ENCODE measurements around the gene HOXC11.

Gene HOXC11

DNA sequence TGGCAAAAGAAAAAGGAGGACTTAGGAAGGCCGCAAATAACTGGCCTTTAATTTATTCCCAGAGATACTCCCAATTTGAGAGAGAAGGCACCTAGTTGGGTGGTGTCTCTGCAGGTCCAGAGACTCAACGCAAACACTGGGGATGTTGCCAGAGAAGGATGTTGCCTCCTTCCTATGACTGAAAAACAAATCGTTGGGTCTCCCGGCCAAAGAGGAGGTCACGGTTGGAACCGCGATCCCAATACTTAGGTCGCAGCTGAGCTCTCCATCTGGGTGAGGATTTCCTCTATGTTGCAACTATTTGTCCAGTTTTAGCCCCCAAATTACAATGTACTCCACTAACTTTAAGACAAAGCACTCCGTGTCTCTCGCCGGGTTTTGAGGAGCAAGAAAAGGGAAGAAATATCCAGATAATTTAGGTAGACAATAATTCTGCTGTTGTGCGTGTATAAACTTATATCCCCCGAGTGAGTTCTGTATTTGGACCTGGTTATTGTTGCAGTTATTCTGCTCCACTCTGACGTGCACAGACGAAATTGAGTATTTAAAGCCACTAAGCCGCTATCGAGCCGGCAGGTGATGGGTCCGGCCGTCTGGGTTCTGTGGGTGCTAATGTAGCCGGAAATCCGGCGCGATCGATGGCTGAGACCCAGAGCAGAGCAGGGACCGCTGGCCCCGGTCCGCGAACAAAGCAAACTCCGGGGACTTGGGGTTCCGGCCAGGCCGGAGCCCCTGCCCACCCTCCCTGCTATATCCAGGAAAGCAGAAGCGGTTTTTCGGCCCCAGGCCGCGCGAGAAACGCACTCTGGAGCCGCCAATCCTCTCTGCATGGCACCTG, 12.5 kb upstream of the HOXC11 start:
- no peak for DNase-seq

DNA sequence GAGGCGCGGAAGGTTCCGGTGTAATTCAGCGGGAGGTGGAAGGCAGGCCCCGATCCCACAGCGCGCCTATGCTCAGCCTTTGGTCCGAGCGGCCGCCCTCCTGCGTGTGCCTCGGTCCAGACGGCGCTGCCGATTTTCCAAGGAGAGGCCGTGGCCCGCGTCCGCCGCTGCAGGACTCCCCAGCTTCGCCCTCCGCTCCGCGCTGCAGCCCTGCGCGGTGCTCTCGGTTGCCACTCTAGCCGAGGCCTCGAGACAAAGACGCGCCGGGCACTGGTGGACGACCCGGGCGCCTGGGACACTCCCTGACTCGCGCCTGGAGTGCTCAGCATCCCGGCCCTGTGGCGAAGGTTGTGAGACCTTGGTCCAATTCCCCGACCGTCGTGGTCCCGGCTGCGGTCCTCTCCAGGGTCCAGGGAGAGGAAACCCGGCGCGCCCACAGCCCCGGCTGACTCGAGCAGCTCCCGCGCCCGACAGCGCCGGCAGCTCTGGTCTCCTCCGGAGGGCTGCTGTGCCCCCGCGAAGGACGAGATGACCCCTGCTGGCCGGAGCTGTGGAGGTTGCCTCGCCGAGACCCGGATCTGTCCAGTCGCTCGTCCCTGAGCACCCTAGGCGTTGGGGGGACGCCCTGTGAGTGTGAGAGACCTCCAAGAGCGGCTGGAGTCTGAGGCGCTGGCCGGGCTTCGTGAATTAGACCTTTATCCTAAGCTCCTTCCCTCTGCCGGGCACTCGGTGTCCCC, 11.7 kb upstream of the HOXC11 start:
- no peak for DNase-seq

DNA sequence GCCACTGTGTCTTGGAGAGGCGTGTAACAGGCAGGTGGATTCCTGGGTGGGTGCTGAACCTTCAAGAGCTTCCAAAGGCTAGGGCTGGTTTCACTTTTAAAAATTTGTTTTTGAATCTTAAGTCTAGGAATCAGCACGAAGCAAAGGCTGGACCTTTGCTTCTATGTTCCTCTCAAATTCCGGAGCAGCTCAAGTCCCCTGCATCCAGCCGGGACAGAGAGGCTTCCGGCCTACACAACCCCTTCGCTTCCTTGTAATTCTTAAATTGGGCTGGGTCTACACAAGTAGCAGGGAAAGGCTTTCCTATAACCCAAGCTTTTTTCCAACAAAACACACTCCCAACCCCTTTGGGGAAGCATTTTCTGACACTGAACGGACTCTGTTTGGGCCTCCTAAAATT, 9.9 kb upstream of the HOXC11 start:
- DNase-seq = no peak

DNA sequence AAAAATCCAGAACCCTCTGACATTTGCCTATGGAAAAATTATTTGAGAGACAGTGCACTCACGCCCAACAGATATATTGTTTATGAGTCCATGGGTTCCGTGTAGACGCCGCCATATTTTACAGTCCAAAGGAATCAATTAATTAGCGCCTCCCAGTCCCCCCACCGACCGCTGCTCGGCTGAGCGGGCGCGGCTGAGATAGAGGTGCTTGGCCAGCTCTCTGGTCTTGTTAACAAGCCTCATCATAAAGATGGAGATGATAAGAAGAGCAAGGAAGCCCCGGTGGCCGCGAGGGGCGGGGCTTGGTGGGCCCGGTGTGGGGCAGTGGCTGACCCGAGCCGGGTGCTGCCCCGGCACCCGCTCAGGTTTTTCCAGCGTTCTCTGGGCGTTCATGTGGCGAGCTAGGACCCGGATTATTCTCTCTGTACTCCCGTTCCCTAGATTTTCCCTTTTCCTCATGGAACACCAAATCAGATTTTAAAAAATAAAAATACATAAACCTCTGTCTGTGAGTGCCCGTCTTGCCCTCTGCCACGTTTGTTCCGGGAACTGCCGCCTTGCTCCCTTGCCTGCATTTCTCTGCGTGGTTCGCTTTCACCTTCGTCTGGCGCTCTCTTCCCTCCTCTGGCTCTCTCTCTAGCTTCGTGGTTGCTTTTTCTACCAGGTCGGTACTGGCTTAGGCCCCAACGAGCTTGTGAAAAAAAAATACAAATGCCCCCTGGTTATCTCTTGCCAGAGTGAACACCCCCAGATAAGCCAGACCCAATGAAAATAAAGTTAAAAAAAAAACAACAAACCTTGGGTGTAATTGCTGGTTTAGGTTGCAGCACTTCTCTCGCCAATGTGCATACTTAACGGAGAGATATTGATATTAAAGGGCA, 9.3 kb upstream of the HOXC11 start:
- DNase-seq = no peak

DNA sequence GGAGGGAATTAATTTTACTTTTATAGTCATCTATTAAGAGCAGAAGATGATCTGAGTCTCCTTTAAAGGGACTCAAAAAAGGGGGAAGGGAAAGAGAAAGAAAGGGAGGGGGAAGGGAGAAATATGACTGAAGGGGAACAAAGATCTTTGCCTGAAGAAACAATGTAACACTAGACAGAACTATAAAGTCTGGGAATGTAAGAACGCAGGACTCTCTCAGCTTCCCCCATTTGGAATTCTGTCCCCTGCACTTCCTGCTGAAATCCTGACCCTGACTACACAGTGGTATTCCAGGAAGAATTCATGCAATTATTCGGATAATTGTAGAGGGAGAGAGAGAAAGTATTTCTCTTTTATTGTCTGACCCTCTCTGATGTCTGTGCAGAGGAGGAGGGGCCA, 8.6 kb upstream of the HOXC11 start:
- DNase-seq = no peak

DNA sequence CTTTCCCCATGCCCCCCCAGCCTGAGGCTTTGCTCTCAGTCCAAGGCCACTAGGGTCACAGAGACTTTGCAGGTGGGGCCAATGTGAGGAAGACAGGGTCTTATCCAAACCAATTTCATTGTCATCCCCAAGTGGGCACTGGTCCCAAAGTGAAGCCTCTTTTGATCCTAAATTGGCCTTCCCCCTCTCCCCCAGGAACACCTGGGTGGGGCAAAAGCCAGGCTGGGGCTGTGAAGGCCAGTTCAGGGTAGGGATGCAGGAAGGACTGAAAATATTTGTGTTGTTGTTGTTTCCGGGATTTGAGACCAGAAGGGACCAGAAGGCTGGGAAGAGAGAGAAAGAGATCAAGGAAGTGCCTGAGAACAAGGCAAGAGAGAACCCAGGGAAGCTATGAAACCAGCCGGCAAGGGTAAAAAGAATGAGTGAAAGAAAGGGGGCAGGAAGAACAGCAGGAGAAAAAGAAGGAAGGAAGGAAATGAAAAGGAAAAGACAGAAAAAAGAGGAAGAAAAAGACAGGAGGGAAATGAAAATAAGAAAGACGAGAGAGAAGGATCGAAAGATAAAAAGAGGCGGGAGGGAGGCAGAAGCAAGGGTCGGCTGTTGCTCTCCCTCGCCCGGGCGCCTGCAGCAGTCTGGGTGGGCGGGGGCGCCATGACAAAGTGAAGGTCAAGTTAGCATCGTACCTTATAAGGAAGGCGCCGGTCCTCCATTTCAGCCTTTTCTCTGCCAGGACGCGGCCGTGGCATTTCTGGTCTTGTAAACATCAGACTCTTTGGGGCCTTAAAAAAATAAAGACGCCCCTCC, 7.4 kb upstream of the HOXC11 start:
- no peak for DNase-seq

DNA sequence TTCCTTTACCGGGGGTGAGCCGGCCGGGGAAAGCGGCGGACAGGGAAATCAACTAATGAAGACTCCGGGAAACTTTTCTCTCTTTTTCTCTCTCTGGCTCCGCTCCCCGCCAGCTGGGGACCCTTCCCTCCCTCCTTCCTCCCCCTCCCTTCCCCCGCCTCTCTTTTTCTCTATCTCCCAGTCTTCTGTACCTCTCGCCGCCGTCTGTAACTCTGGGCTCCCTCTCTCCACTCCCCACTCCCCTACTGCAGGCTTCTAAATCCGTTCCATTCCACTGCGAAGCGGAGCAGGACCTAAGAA, 6.9 kb upstream of the HOXC11 start:
- no peak for DNase-seq

DNA sequence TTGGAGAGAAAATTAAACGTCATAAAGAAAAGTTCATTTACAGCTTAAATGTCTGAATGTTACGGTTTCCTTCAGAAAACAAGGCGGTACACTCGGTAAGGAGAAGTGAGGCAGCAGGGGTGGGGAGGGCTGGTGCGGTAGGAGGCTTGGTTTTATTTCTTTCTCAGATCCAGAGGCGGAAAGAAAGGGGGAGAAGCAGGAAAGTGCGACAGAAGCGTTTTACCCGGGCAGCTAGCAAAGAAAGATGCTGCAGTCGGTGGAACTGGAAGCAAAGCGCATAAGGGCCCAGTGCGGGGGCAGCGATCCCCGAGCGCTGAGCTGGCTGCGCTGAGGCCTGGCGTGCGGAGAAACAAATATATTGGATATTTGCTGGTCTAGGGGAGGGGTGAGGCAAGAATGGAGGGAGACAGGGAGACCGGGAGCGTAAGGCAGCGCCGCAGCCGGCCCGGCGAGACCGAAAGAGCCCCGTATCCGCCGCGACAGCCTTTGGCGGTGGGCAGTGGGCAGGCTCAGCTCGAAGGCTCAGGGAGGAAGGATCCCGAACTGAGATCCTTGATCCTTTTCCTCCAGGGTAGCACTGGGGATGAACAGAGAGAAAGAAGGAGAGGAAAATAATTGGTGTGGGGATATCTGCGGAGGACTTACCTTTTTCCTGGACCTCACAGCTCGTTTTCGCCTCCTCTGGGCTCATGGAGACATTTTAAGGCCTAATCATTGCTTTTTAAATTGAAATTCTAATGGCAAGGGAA, 6.4 kb upstream of the HOXC11 start:
- DNase-seq = no peak

DNA sequence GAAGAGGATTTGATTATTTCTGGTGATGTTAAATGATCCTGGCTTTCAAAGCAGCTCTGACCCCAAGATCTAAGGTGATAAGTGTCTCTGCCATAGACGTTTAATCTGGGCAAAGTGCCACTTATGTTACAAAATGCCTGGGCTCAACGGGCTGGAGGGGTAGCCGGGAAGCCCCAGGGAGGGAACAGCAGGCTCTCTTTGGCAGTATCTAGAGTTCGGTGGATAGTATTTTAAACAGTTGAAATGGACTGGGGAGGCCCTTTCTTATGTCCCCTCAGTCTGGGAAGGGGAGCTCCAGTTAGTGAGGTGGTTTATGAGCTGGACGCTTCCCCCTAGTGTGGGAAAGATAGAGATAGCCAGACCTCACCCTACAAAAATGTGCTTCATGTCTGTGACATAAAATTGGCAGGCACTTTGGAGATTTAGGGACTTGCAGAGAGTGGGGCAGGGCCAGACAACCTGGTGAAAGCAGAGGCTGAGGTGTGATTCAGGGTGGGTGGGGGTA, 5.5 kb upstream of the HOXC11 start:
- DNase-seq = no peak

DNA sequence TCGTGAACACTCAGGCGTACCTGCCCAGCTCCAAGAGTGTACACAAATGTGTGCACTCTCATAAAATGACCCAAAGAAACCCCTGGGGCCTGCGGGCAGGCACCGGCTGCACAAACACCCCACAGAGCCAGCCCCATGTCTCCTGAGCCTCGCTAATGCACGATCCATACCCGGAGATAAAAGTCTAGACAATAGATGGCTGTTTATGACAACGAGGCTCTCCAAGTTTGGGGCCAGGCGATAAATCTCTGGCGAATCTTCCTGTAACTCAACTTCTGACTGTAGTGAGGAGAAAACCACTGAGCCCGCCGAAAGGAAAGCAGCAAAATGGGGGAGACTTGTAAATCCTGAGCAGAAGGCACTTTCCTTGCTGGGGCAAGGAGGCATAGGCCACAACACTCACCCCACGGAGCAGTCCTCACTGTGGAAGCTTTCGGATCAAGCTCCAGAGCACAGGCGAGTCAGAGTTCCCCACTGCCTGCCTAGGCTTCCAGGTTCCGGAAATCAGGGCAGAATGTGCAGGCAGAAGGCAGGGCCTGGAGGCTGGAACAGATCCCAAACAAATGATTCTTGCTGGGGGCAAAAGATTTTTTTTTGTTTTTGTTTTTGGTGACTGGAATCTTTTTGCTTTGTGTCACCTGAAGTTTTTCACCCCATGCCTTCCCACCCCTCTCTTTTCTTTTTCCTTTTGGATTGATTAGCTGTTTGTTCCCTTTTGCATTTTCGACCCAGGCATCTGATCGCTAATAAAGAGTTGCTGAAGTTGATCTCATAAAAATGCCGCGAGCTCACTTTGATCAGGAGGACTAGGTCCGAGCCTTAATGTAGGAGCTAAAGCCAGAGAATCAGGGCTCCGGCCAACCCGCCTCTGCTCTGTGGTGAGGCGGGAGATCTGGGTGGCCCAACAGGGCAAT, 4.5 kb upstream of the HOXC11 start:
- DNase-seq = no peak

DNA sequence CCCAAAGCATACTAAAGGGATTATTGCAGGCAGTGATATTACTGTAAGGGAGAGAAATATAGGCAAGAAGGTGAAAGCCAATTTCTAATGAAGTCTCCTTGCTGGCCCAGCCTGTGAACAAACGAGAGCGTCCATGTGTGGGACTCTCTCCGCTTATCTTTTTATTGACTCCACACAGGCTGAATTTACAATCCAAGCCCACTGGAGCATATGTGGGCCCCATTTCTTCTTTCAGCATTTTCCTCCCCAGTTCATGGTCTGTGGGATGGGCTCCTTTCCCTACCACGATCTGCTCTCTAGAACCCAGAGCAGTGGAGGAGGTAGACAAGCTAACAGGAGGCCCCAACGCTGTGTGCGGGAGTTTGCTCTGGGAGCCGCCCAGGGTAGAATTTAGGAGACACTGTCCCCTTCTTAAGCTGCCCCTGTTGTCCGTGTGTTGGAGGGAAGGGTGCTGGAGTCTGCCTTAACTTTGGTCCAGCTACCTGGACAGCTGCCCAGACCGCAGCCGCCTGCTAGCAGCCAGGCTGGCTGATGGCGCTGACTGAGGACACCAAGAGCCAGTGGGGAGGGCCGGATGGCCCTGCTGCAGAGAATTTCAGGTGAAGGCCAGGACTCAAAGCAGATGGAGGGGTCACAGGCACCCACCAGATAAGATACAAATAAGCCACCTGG, 3.2 kb upstream of the HOXC11 start:
- DNase-seq = no peak

DNA sequence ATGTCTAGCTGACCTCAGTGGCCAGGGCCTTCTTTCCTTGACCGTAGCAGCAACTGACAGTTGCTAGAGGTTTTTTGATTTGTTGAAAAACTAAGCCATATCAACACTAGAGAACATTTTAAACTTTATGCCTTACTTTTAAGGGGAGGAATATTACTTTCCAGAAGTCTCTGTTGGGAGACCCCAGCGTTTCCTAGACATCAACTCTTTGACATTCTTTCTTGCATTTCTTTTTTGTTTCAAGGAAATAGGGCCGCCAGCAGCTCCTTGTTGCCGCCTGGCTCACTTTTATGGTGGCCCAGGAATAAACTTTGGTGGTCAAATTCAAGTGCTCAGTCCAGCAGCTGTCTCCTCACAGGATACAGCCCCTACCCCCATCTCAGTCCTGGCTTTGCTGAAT, 2.5 kb upstream of the HOXC11 start:
- no peak for DNase-seq

DNA sequence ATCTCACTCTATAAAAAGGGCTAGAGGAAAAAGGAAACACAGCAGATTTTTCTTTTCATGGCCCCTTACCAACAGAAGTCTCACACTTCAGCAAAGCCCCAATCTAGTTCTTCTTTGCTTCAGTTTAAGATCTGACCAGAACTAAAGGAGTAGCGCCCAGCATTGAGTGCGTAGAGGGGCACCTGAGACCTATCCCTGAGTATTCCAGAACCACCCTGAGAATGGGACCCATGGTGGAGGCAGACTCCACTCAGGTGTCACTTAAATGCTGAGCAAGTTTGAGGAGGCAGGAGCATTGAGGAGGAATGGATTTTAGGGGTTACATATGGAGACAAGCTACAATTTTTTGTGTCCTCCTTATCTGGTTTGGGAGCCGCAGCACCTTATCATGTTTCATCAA, 1.8 kb upstream of the HOXC11 start:
- no peak for DNase-seq

DNA sequence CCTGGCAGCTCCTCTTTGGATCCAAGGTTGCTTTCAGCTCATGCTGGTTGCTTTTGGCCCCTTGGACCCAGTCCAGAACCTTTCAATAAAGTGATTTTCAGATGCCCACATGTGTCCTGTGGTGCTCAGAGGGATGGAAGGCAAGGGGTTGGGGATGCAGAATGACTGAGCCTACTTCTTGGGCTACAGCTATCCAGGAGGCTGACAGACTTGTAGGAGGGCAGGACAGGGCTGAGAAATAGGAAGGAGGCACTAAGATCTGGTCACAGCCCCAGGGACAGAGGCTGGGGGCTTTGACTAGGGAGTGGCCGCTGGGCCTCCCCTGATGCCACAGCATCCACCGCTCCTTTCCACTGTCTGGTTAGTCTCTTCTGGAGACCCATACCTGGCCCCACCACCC, 1.2 kb upstream of the HOXC11 start:
- no peak for DNase-seq

DNA sequence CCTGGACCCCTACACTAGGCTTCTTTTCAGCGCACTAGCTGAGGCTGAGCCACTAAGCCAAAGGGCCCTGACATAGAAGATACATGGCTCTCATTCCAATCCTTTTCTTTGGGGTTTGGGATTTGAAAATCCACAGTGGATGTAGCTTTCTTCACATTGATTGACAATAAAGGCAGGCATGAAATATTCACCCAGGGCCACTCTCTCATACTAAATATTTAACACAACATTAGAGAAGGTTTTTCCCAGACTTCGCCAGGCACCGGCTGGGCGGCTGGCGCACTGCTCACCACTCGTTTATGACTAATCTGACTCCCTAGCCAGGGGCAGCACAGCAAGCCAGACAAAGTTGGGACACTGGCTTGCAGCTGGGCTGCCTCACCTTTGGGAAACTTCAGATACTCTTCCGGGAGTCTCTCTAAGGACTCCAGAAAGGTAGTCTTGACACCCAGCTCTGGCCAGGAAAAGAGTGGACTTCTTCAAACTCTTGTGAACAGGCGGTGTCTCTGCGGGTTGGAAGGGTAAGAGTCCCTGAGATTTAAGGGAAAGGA, 699 bp upstream of the HOXC11 start:
- DNase-seq = no peak

DNA sequence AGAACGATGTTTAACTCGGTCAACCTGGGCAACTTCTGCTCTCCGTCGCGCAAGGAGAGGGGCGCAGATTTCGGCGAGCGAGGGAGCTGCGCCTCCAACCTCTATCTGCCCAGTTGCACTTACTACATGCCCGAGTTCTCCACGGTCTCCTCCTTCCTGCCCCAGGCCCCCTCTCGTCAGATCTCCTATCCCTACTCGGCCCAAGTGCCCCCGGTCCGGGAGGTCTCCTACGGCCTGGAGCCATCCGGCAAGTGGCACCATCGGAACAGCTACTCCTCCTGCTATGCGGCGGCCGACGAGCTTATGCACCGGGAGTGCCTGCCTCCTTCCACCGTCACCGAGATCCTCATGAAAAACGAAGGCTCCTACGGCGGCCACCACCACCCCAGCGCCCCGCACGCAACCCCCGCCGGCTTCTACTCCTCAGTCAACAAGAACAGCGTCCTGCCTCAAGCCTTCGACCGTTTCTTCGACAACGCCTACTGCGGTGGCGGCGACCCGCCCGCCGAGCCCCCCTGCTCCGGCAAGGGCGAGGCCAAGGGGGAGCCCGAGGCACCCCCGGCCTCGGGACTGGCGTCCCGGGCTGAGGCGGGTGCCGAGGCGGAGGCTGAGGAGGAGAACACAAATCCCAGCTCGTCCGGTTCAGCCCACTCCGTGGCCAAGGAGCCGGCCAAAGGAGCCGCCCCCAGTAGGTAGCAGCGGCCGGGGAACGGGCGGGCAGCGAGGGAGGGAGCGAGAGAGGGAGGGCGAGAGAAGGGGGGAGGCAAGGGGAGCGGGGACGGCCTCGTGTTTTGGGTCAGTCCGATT, 513 bp downstream of the HOXC11 start:
- DNase-seq = no peak

DNA sequence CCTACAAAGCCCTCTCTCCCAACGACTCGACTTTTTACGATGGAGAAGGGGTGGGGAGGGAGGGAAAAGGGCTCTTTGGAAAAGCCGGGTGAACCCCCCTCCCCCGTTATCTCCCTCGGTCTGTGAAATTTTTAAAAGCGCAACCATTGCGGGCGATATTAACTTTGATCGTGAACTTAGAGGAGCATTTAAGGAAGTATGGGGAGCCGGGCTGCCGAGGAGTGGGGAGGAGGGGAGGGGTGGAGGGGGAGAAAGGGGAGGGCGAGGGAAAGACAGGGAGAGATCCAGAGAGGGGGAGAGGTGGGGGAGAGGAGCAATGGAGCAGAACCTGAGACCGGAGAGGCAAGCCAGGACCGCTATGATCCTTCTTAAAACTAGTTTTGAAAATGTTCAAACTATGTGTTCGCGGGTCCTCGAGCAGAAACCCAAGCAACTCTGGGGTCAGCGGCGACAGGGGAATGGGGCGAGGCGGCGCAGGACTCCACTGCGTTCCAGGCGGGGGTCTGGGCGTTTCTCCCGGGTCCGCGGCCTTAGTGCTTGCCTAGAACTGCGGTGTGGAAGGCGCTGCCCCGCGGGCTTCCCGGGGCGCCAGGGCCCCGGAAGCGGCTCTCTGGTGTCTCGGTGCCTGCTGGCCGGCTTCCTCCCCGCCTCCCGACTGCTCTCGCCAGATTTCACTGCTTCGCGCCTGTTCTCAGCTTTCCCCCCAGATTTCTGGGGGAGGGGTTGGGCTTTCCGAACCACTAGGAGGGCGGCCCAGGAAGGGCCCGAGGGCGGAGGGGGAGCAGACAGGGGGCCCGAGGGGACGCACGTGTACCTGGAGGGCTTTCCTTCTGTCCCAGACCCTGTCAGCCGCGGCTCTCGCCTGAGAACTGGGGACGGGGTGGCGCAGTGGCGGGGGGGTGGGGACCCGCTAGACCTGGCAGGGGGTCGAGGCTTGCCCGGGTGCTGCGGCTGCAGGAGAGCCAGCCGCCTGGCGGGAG, 1.4 kb downstream of the HOXC11 start, which contains the start of gene HOTAIR:
TSS of gene HOTAIR (minus strand) at position 871 of the 980 bp plus-strand sequence.
- peak; percentile 34 for DNase-seq

DNA sequence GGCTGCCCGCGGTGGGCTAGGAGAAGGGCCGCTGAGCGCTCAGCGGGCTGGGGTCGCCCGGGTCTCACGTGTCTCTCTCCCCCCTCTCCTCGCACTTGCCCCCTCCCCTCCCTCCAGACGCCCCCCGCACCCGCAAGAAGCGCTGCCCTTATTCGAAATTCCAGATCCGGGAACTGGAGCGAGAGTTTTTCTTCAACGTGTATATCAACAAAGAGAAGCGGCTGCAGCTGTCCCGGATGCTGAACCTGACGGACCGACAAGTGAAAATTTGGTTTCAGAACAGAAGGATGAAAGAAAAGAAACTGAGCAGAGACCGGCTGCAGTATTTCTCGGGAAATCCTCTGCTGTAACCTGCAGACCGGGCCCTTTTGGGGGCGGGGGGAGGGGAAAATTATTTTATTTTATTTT, 2.1 kb downstream of the HOXC11 start:
- no peak for DNase-seq

Measured in RPMI8226 (cell line).